GM18520 (cell line): ENCODE measurements around the gene TBC1D14.
"Not testable (repeated sequence)": the region's sequence is repeated elsewhere in the genome, so short reads cannot be mapped to it uniquely, and the experiment has no call there.

ENCODE experiments used
- ATAC-seq: cut with Tn5 transposase; IDR thresholded peaks from one replicate; pipeline ENCODE4 v1.9.1; 2021; ENCODE audit not compliant: unreplicated experiment

The TBC1D14 gene

GRCh38 chr4:6969826-6970800 is 60.5 kb downstream of the TBC1D14 start:
- no peak for ATAC-seq

- ATAC-seq: no peak
Measured at GRCh38 chr4:6971536-6972374, 62.1 kb downstream of the TBC1D14 start.

- ATAC-seq: no peak
Measured at GRCh38 chr4:6972375-6972650, 62.7 kb downstream of the TBC1D14 start.

- no peak for ATAC-seq
Measured at GRCh38 chr4:6972911-6973310, 63.3 kb downstream of the TBC1D14 start.

- ATAC-seq: no peak
Measured at GRCh38 chr4:6974138-6974848, 64.7 kb downstream of the TBC1D14 start.

- ATAC-seq: not testable (repeated sequence)
Measured at GRCh38 chr4:6977846-6978245, 68.2 kb downstream of the TBC1D14 start.

GRCh38 chr4:6983544-6984142 is 74.0 kb downstream of the TBC1D14 start:
- ATAC-seq: no peak

- no peak for ATAC-seq
Measured at GRCh38 chr4:6984612-6985425, 75.2 kb downstream of the TBC1D14 start.

GRCh38 chr4:6986072-6986780 is 76.6 kb downstream of the TBC1D14 start:
- peak; percentile 17 for ATAC-seq

- peak; percentile 63 for ATAC-seq
Measured at GRCh38 chr4:6986781-6987587, 77.4 kb downstream of the TBC1D14 start.

- ATAC-seq: no peak
Measured at GRCh38 chr4:6987588-6987961, 77.9 kb downstream of the TBC1D14 start.

GRCh38 chr4:6988016-6988715 is 78.5 kb downstream of the TBC1D14 start:
- ATAC-seq: no peak

- ATAC-seq: no peak
Measured at GRCh38 chr4:6989331-6989923, 79.8 kb downstream of the TBC1D14 start.

- ATAC-seq: no peak
Measured at GRCh38 chr4:6990661-6991060, 81.0 kb downstream of the TBC1D14 start.

- ATAC-seq: no peak
Measured at GRCh38 chr4:6991249-6991648, 81.6 kb downstream of the TBC1D14 start.

- no peak for ATAC-seq
Measured at GRCh38 chr4:6991771-6992557, 82.3 kb downstream of the TBC1D14 start.
